DMS79 (cell line): ENCODE data around the gene RBBP7.

ENCODE experiments used
- DNase-seq: peaks from one replicate; lab custom pipeline; 2025; lab: John Stamatoyannopoulos, UW

Gene RBBP7

GRCh38 chrX:16825264-16826035 is 44.7 kb downstream of the RBBP7 start:
- DNase-seq, result no peak

GRCh38 chrX:16822723-16823122 is 47.4 kb downstream of the RBBP7 start:
- DNase-seq, result no peak

- no peak for DNase-seq
Observed at GRCh38 chrX:16819634-16820033, 50.5 kb downstream of the RBBP7 start.

GRCh38 chrX:16814597-16814996 is 55.6 kb downstream of the RBBP7 start:
- DNase-seq, result no peak

- DNase-seq, result no peak
Observed at GRCh38 chrX:16807976-16808542, 62.1 kb downstream of the RBBP7 start.

GRCh38 chrX:16807548-16807947 is 62.6 kb downstream of the RBBP7 start:
- DNase-seq, result no peak

- DNase-seq, result no peak
Observed at GRCh38 chrX:16804923-16805464, 65.2 kb downstream of the RBBP7 start.

- DNase-seq, result no peak
Observed at GRCh38 chrX:16797841-16798240, 72.3 kb downstream of the RBBP7 start.

GRCh38 chrX:16797358-16797757 is 72.8 kb downstream of the RBBP7 start:
- no peak for DNase-seq

GRCh38 chrX:16796298-16796697 is 73.9 kb downstream of the RBBP7 start:
- DNase-seq, result no peak
